H1 (cell line): ENCODE results near the gene HLA-DOB. TPM values are rescaled to one million over a fixed set of nuclear protein-coding genes. Genes with fewer than 3 reads are reported as not detected.

Experiments used
- CTCF ChIA-PET: fragments of 300-600 bp; sonication (Branson Sonifier 250); formaldehyde crosslinking; loops from one replicate; lab custom pipeline; 2021; ENCODE audit not compliant: partially characterized antibody; lab: Charles Lee
- POLR2A ChIA-PET: fragments of 300-600 bp; sonication (Branson Sonifier 250); formaldehyde crosslinking; loops from one replicate; lab custom pipeline; 2021; ENCODE audit warnings: inconsistent platforms; ENCODE audit not compliant: partially characterized antibody; lab: Charles Lee
- DNase-seq, 2 experiments: peaks; one replicate each; pipeline versions ENCODE4 v3.0.0 to v3.0.0-alpha.2; 2010 to 2022; ENCODE audit warnings: low spot score in 2 of 2, low read depth in 1 of 2, mixed read lengths in 1 of 2
- FAIRE-seq: peaks from 2 replicates; lab custom pipeline; 2011; peaks lifted over from hg19 to GRCh38; lab: Jason Lieb, UNC
- H2AFZ ChIP-seq: 2 replicates; pipeline ENCODE4 v1.8.1; 2012; ENCODE audit warnings: low read length, inconsistent platforms
- H2AK5ac ChIP-seq: 2 replicates; pipeline ENCODE4 v1.6.1; 2013; ENCODE audit warnings: low read depth, low read length
- H2BK120ac ChIP-seq: replicated peaks from 2 replicates; pipeline ENCODE3; 2013; ENCODE audit warnings: low read depth, low read length, inconsistent platforms
- H2BK12ac ChIP-seq: 2 replicates; pipeline ENCODE4 v1.6.1; 2013; ENCODE audit warnings: low read depth, low read length
- H2BK15ac ChIP-seq: 2 replicates; pipeline ENCODE4 v1.6.1; 2013; ENCODE audit warnings: low read length
- H2BK20ac ChIP-seq: 2 replicates; pipeline ENCODE4 v1.6.1; 2013; ENCODE audit warnings: low read length
- H2BK5ac ChIP-seq: 2 replicates; pipeline ENCODE4 v1.6.1; 2013; ENCODE audit warnings: low read depth, low read length
- H3K14ac ChIP-seq: 2 replicates; pipeline ENCODE4 v1.6.1; 2013; ENCODE audit warnings: inconsistent platforms; ENCODE audit not compliant: insufficient read length
- H3K18ac ChIP-seq: 2 replicates; pipeline ENCODE4 v1.6.1; 2013; ENCODE audit warnings: low read length; ENCODE audit errors: extremely low read depth
- H3K23ac ChIP-seq: 2 replicates; pipeline ENCODE4 v1.6.1; 2013; ENCODE audit warnings: inconsistent platforms; ENCODE audit not compliant: insufficient read length
- H3K23me2 ChIP-seq: 2 replicates; pipeline ENCODE4 v1.6.1; 2013; ENCODE audit warnings: low read depth, low read length
- H3K27ac ChIP-seq: 2 replicates; pipeline ENCODE4 v1.6.1; 2011; ENCODE audit warnings: low read depth, low read length, inconsistent platforms
- H3K27me3 ChIP-seq, 4 experiments: replicated peaks in 1 of 4; 1 replicate in 1 of 4; 2 replicates in 3 of 4; pipeline versions ENCODE4 v1.6.1 to v1.8.1; 2011 to 2013; ENCODE audit warnings: low read length in 3 of 4, mild to moderate bottlenecking in 3 of 4, inconsistent platforms in 2 of 4, mixed read lengths in 2 of 4, moderate library complexity in 1 of 4; ENCODE audit not compliant: control insufficient read depth in 3 of 4, insufficient read depth in 3 of 4; ENCODE audit errors: extremely low read depth in 1 of 4
- H3K36me3 ChIP-seq, 4 experiments: 2 replicates each; pipeline versions ENCODE4 v1.6.1 to v1.8.1; 2011 to 2013; ENCODE audit warnings: mild to moderate bottlenecking in 4 of 4, low read length in 3 of 4, moderate library complexity in 2 of 4, control low read depth in 1 of 4, inconsistent platforms in 1 of 4; ENCODE audit not compliant: insufficient read depth in 4 of 4, control insufficient read depth in 2 of 4
- H3K4ac ChIP-seq: replicated peaks from 2 replicates; pipeline ENCODE3; 2013; ENCODE audit warnings: low read length, low read depth, mixed read lengths, inconsistent platforms; ENCODE audit not compliant: insufficient read length
- H3K4me1 ChIP-seq, 4 experiments: replicated peaks in 1 of 4; 1 replicate in 1 of 4; 2 replicates in 3 of 4; pipeline versions ENCODE4 v1.6.1 to v1.8.1; 2011 to 2013; ENCODE audit warnings: low read length in 3 of 4, inconsistent platforms in 2 of 4, mixed read lengths in 1 of 4; ENCODE audit not compliant: insufficient read depth in 4 of 4, control insufficient read depth in 3 of 4
- H3K4me2 ChIP-seq, 2 experiments: 2 replicates each; pipeline versions ENCODE4 v1.6.1 to v1.8.1; 2011 to 2013; ENCODE audit warnings: low read depth in 2 of 2, low read length in 2 of 2, control low read depth in 1 of 2, inconsistent platforms in 1 of 2, mild to moderate bottlenecking in 1 of 2; ENCODE audit not compliant: insufficient read depth in 1 of 2
- H3K4me3 ChIP-seq, 4 experiments: fragments of 200-600, 300-600 bp in 1 of 4; sonication (generic), shearing (Covaris generic), sonication (Bioruptor Twin) in 1 of 4; 2 replicates each; pipeline versions ENCODE4 v1.5.1 to v1.8.1; 2011 to 2016; ENCODE audit warnings: low read length in 4 of 4, low read depth in 3 of 4, control low read depth in 2 of 4, inconsistent platforms in 2 of 4, mild to moderate bottlenecking in 2 of 4, mixed read lengths in 1 of 4, moderate library complexity in 1 of 4; ENCODE audit not compliant: insufficient read depth in 2 of 4; ENCODE audit errors: extremely low read depth in 1 of 4
- H3K56ac ChIP-seq: replicated peaks from 2 replicates; pipeline ENCODE3; 2013; ENCODE audit warnings: low read depth, mild to moderate bottlenecking, mixed read lengths, low read length, inconsistent platforms; ENCODE audit not compliant: insufficient read length
- H3K79me1 ChIP-seq: 2 replicates; pipeline ENCODE4 v1.6.1; 2013; ENCODE audit warnings: low read depth, low read length, control low read depth
- H3K79me2 ChIP-seq, 2 experiments: 2 replicates each; pipeline versions ENCODE4 v1.6.1 to v1.8.1; 2012 to 2013; ENCODE audit warnings: low read length in 2 of 2, mild to moderate bottlenecking in 2 of 2, inconsistent platforms in 1 of 2; ENCODE audit not compliant: insufficient read depth in 2 of 2, control insufficient read depth in 1 of 2
- H3K9ac ChIP-seq, 4 experiments: replicated peaks in 1 of 4; 1 replicate in 1 of 4; 2 replicates in 3 of 4; pipeline versions ENCODE4 v1.6.1 to v1.8.1; 2011 to 2013; ENCODE audit warnings: low read depth in 3 of 4, low read length in 3 of 4, control low read depth in 2 of 4, mild to moderate bottlenecking in 2 of 4, moderate library complexity in 2 of 4, inconsistent platforms in 1 of 4; ENCODE audit errors: extremely low read depth in 1 of 4
- H3K9me3 ChIP-seq, 2 experiments: 2 replicates each; pipeline versions ENCODE4 v1.6.1 to v1.8.1; 2012 to 2013; ENCODE audit warnings: mild to moderate bottlenecking in 2 of 2, moderate library complexity in 2 of 2, control low read depth in 1 of 2, inconsistent platforms in 1 of 2, low read depth in 1 of 2, low read length in 1 of 2, mixed read lengths in 1 of 2; ENCODE audit not compliant: insufficient read depth in 2 of 2
- H4K20me1 ChIP-seq, 2 experiments: replicated peaks in 1 of 2; 2 replicates each; pipeline versions ENCODE3 to v1.8.1; 2011 to 2013; ENCODE audit warnings: inconsistent platforms in 2 of 2, low read length in 2 of 2, mild to moderate bottlenecking in 1 of 2; ENCODE audit not compliant: insufficient read depth in 2 of 2, control insufficient read depth in 1 of 2
- H4K5ac ChIP-seq: 2 replicates; pipeline ENCODE4 v1.6.1; 2013; ENCODE audit warnings: low read length, low read depth, mixed read lengths, inconsistent platforms; ENCODE audit not compliant: insufficient read length
- H4K8ac ChIP-seq: 2 replicates; pipeline ENCODE4 v1.8.0; 2013; ENCODE audit warnings: mild to moderate bottlenecking, moderate library complexity, low read length, inconsistent platforms; ENCODE audit not compliant: insufficient read depth; ENCODE audit errors: extremely low read depth
- H4K91ac ChIP-seq: replicated peaks from 2 replicates; pipeline ENCODE3; 2013; ENCODE audit warnings: low read length, mixed read lengths, inconsistent platforms; ENCODE audit not compliant: insufficient read length
- BACH1 ChIP-seq: IDR thresholded peaks from 2 replicates; pipeline ENCODE4 v1.6.1; 2012; ENCODE audit warnings: low read length, improper control_type of control experiment
- BRCA1 ChIP-seq: IDR thresholded peaks from 2 replicates; pipeline ENCODE4 v1.6.1; 2012; ENCODE audit warnings: low read depth, low read length, improper control_type of control experiment
- CBX8 ChIP-seq: fragments of 300-800, 300-1000 bp; sonication (generic); IDR thresholded peaks from 2 replicates; pipeline ENCODE4 v1.7.1; 2016; ENCODE audit warnings: low read depth, low read length, borderline replicate concordance
- CEBPB ChIP-seq: IDR thresholded peaks from 2 replicates; pipeline ENCODE4 v1.6.1; 2012; ENCODE audit warnings: low read depth, low read length
- CREB1 ChIP-seq: IDR thresholded peaks from 2 replicates; pipeline ENCODE4 v1.6.1; 2012; ENCODE audit warnings: inconsistent platforms
- FOSL1 ChIP-seq: IDR thresholded peaks from 2 replicates; pipeline ENCODE4 v1.6.1; 2011; ENCODE audit warnings: mild to moderate bottlenecking, low read depth, low read length, moderate library complexity; ENCODE audit not compliant: insufficient read depth
- GABPA ChIP-seq: IDR thresholded peaks from 2 replicates; pipeline ENCODE4 v1.6.1; 2011; ENCODE audit warnings: mild to moderate bottlenecking, low read length, moderate library complexity, borderline replicate concordance; ENCODE audit not compliant: insufficient read depth
- GTF2F1 ChIP-seq: IDR thresholded peaks from 2 replicates; pipeline ENCODE4 v1.6.1; 2012; ENCODE audit warnings: low read depth, low read length, improper control_type of control experiment, borderline replicate concordance
- JUN ChIP-seq: IDR thresholded peaks from 2 replicates; pipeline ENCODE4 v1.6.1; 2011; ENCODE audit warnings: low read depth, mild to moderate bottlenecking, improper control_type of control experiment, low read length
- PHF8 ChIP-seq: fragments of 200-600 bp; sonication (generic); conservative IDR thresholded peaks from 2 replicates; pipeline ENCODE4 v1.7.1; 2012; ENCODE audit warnings: low read depth, mild to moderate bottlenecking, inconsistent platforms, low read length, moderate library complexity
- POU5F1 ChIP-seq: IDR thresholded peaks from 2 replicates; pipeline ENCODE4 v1.6.1; 2011; ENCODE audit warnings: low read depth, mild to moderate bottlenecking, low read length, moderate library complexity
- RFX5 ChIP-seq: IDR thresholded peaks from 2 replicates; pipeline ENCODE4 v1.6.1; 2011; ENCODE audit warnings: low read depth, low read length, improper control_type of control experiment, borderline replicate concordance
- SRF ChIP-seq: IDR thresholded peaks from 2 replicates; pipeline ENCODE4 v1.6.1; 2011; ENCODE audit warnings: mild to moderate bottlenecking, low read depth, low read length, moderate library complexity
- YY1 ChIP-seq: IDR thresholded peaks from 2 replicates; pipeline ENCODE4 v1.6.1; 2011; ENCODE audit warnings: low read depth, mild to moderate bottlenecking, low read length
- WGBS, 2 experiments: shearing (Covaris generic) in 1 of 2; methylation state at CpG; one replicate each; pipeline versions ENCODE4 v1.1.6 to v1.1.7; 2013 to 2015; ENCODE audit warnings: low lambda C conversion rate in 2 of 2, mixed read lengths in 2 of 2, inconsistent platforms in 1 of 2, low coverage in 1 of 2, missing lambda C conversion rate in 1 of 2; ENCODE audit not compliant: insufficient replicate concordance in 2 of 2, insufficient coverage in 1 of 2, insufficient read length in 1 of 2; ENCODE audit errors: extremely low coverage in 1 of 2, missing lambda C conversion rate in 1 of 2; 5-methylcytosine and 5-hydroxymethylcytosine counted together
- polyA plus RNA-seq, 7 experiments: library from polyadenylated mRNA; depleted of rRNA in 3 of 7; stranded (reverse) in 5 of 7; unstranded in 2 of 7; fragments of >200 nt in 5 of 7; fragments of 200-250 nt in 2 of 7; gene quantifications; 1 replicate in 5 of 7; 2 replicates in 1 of 7; 4 replicates in 1 of 7; pipeline versions ENCODE4 v1.2.1 to v1.2.3, GENCODE V29; 2011 to 2013; ENCODE audit warnings: missing spikeins in 2 of 7, mixed read lengths in 2 of 7
- total RNA-seq: library from RNA; stranded (reverse); fragmentation: NEBNext Ultra II Directional; extraction: Animal tissue kit (Norgen Biotek cat#: 25700); gene quantifications from 2 replicates; pipeline ENCODE4 v1.2.1, GENCODE V29; 2021

Gene HLA-DOB
- total and polyA plus RNA-seq, 2 of the 8 experiments (the other 6 are each of a cell fraction or from before 2014, with no cell fraction given), result 0.35 TPM; not detected in 1

GRCh38 chr6:32835167-32835893 lies 18.5 kb upstream of the HLA-DOB start:
- no peak overlapping the region for H4K91ac ChIP-seq
- H2AK5ac ChIP-seq, result no peak overlapping the region
- H3K36me3 ChIP-seq, result peaks cover 0 to 2% (median 0%) of the 10 kb centered on the region in 4 experiments; a peak in 2 of 8 replicates
- no peaks in the 10 kb centered on the region for H3K9me3 ChIP-seq
- H3K4ac ChIP-seq, result no peak overlapping the region
- no peak overlapping the region for H2AFZ ChIP-seq
- WGBS, 2 experiments, result 91% methylated on average over 16 of the region's 16 CpGs; no CpG with 5 or more reads in 1 of the 2 experiments
- H4K5ac ChIP-seq, result no peak overlapping the region
- H3K4me2 ChIP-seq, result no peak overlapping the region
- peaks cover 3% of the 10 kb centered on the region for H3K23me2 ChIP-seq
- no peak overlapping the region for H2BK20ac ChIP-seq
- no peaks in the 10 kb centered on the region for H3K79me1 ChIP-seq
- no peak overlapping the region for H4K8ac ChIP-seq
- H2BK120ac ChIP-seq, result no peak overlapping the region
- no peak overlapping the region for H3K18ac ChIP-seq
- H3K4me1 ChIP-seq, result peaks cover 0 to 7% (median 4%) of the 10 kb centered on the region in 4 experiments; a peak in 5 of 7 replicates
- FAIRE-seq (no peak), DNase-seq (no peak)
- H2BK12ac ChIP-seq, result no peak overlapping the region
- ChIA-PET POLR2A (no interaction called here), CTCF (interaction anchor here (0.8 to 1.4 kb wide), 4 partner anchors 10 to 33 kb away, joined by 3 to 5 read pairs (median 4); partner anchors contain the start of genes PSMB9 and TAP1)
- H3K27ac ChIP-seq, result no peak overlapping the region
- H3K14ac ChIP-seq, result no peak overlapping the region
- no peaks in the 10 kb centered on the region for H3K79me2 ChIP-seq
- H2BK15ac ChIP-seq, result no peak overlapping the region
- H3K27me3 ChIP-seq, result no peaks in the 10 kb centered on the region; a peak in 1 of 7 replicates
- no peak overlapping the region for H3K23ac ChIP-seq
- H3K9ac ChIP-seq, result no peak overlapping the region
- H3K56ac ChIP-seq, result no peak overlapping the region
- H3K4me3 ChIP-seq, result no peak overlapping the region
- peaks cover 0 to 1% of the 10 kb centered on the region in 2 experiments for H4K20me1 ChIP-seq
- no peak overlapping the region for H2BK5ac ChIP-seq
- no peak for TF ChIP-seq PHF8
- TF ChIP-seq GTF2F1, result no peak
- TF ChIP-seq GABPA, result no peak
- TF ChIP-seq CBX8, result no peak
- no peak for TF ChIP-seq YY1
- TF ChIP-seq BRCA1, result no peak
- TF ChIP-seq CEBPB, result no peak
- TF ChIP-seq CREB1, result no peak
- no peak for TF ChIP-seq POU5F1
- no peak for TF ChIP-seq RFX5
- TF ChIP-seq BACH1, result no peak
- TF ChIP-seq JUN, result no peak
- TF ChIP-seq FOSL1, result no peak
- no peak for TF ChIP-seq SRF
